ENCODE measurements around the gene GASK1A. TPM values are rescaled to one million over a fixed set of nuclear protein-coding genes. Genes with fewer than 3 reads are reported as not detected.
A peak's percentile ranks its signal among the peaks of the same experiment; 100 is the strongest.

The GASK1A gene
- total RNA-seq, 1 donor from 2014 or later = 1.1 TPM

- H3K36me3 ChIP-seq (ENCODE audit: control insufficient read depth, insufficient read depth, low read length) = no peaks in the 10 kb centered on the region
- no peak overlapping the region for H3K4me3 ChIP-seq (ENCODE audit: low read depth, low read length)
- peaks cover 15% of the 10 kb centered on the region for H3K27me3 ChIP-seq (ENCODE audit: control insufficient read depth, insufficient read depth, low read length)
- DNase-seq (ENCODE audit: low read depth) = no peak
- TF ChIP-seq, protein P1, sequence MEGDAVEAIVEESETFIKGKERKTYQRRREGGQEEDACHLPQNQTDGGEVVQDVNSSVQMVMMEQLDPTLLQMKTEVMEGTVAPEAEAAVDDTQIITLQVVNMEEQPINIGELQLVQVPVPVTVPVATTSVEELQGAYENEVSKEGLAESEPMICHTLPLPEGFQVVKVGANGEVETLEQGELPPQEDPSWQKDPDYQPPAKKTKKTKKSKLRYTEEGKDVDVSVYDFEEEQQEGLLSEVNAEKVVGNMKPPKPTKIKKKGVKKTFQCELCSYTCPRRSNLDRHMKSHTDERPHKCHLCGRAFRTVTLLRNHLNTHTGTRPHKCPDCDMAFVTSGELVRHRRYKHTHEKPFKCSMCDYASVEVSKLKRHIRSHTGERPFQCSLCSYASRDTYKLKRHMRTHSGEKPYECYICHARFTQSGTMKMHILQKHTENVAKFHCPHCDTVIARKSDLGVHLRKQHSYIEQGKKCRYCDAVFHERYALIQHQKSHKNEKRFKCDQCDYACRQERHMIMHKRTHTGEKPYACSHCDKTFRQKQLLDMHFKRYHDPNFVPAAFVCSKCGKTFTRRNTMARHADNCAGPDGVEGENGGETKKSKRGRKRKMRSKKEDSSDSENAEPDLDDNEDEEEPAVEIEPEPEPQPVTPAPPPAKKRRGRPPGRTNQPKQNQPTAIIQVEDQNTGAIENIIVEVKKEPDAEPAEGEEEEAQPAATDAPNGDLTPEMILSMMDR (IDR thresholded peaks at IDR 0.05; ENCODE audit: insufficient read depth, low read length, severe bottlenecking) = no peak
- no peak for FAIRE-seq
Measured at GRCh38 chr3:42975456-42975855, 3.7 kb upstream of the GASK1A start.

DNA sequence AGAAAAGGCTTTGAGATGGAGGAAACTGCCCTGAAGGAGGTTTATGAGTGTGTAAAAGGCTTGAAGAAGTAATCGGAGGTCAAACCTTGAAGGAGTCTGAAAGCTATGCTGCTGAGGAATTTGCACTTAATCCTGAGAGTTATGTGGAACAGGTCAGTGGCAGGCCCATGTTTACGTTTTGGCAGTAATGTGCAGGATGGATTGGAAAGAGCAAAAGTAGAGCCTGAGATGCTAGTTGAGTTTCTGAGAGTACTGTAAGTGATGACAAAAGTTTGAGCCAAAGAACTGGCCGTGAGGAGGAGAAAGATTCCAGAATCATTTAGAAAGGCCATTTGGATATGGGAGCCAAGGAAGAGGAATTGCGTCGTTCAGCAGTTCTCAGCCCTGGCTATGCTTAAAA, 3.2 kb upstream of the GASK1A start:
- H3K4me3 ChIP-seq (ENCODE audit: low read depth, low read length) = no peak overlapping the region
- TF ChIP-seq, protein P1 (IDR thresholded peaks at IDR 0.05; ENCODE audit: insufficient read depth, low read length, severe bottlenecking) = no peak
- no peaks in the 10 kb centered on the region for H3K36me3 ChIP-seq (ENCODE audit: control insufficient read depth, insufficient read depth, low read length)
- DNase-seq (ENCODE audit: low read depth) (no peak), FAIRE-seq (peak; percentile 82)
- peaks cover 20% of the 10 kb centered on the region for H3K27me3 ChIP-seq (ENCODE audit: control insufficient read depth, insufficient read depth, low read length)

- TF ChIP-seq, protein P1 (IDR thresholded peaks at IDR 0.05; ENCODE audit: insufficient read depth, low read length, severe bottlenecking) = no peak
- no peak for FAIRE-seq
- H3K36me3 ChIP-seq (ENCODE audit: control insufficient read depth, insufficient read depth, low read length) = no peaks in the 10 kb centered on the region
- DNase-seq (ENCODE audit: low read depth) = no peak
- H3K27me3 ChIP-seq (ENCODE audit: control insufficient read depth, insufficient read depth, low read length) = peaks cover 25% of the 10 kb centered on the region
- no peak overlapping the region for H3K4me3 ChIP-seq (ENCODE audit: low read depth, low read length)
Measured at GRCh38 chr3:42980209-42980608, 1.1 kb downstream of the GASK1A start.

DNA sequence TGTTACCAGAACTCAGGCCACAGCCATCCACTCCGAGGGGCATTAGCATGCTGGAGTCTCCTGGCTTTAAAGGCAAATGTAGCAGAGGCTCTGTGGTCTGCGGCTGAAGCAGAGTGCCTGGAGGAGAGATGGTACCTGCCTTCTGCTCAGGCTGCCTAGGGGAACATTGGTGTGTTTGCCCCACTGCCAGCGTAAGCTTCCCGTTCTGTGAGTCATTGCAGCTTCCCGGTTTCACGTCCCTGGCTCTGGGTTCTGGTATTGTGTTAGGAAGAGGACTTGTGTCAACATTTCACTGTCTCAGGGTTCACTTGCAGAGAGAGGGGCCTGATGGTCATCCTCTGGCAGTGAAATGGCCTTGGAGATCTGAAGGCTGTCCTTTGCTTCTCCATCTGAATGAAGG, 1.8 kb downstream of the GASK1A start:
- H3K4me3 ChIP-seq (ENCODE audit: low read depth, low read length) = no peak overlapping the region
- DNase-seq (ENCODE audit: low read depth) (peak; percentile 7), FAIRE-seq (no peak)
- TF ChIP-seq, protein P1 (IDR thresholded peaks at IDR 0.05; ENCODE audit: insufficient read depth, low read length, severe bottlenecking) = no peak
- H3K27me3 ChIP-seq (ENCODE audit: control insufficient read depth, insufficient read depth, low read length) = peaks cover 25% of the 10 kb centered on the region
- H3K36me3 ChIP-seq (ENCODE audit: control insufficient read depth, insufficient read depth, low read length) = no peaks in the 10 kb centered on the region

GRCh38 chr3:42982645-42983412, 3.7 kb downstream of the GASK1A start:
- Histone ChIP-seq H3K4me3 (ENCODE audit: low read depth, low read length) (no peak overlapping the region), H3K27me3 (ENCODE audit: control insufficient read depth, insufficient read depth, low read length) (peaks cover 25% of the 10 kb centered on the region), H3K36me3 (ENCODE audit: control insufficient read depth, insufficient read depth, low read length) (no peaks in the 10 kb centered on the region)
- FAIRE-seq = peak; percentile 60
- DNase-seq (ENCODE audit: low read depth) = no peak
- TF ChIP-seq, protein P1 (IDR thresholded peaks at IDR 0.05; ENCODE audit: insufficient read depth, low read length, severe bottlenecking) = no peak

- peaks cover 20% of the 10 kb centered on the region for H3K27me3 ChIP-seq (ENCODE audit: control insufficient read depth, insufficient read depth, low read length)
- H3K36me3 ChIP-seq (ENCODE audit: control insufficient read depth, insufficient read depth, low read length) = no peaks in the 10 kb centered on the region
- FAIRE-seq = peak; percentile 88
- no peak overlapping the region for H3K4me3 ChIP-seq (ENCODE audit: low read depth, low read length)
- TF ChIP-seq, protein P1 (IDR thresholded peaks at IDR 0.05; ENCODE audit: insufficient read depth, low read length, severe bottlenecking) = no peak
- peak; percentile 57 for DNase-seq (ENCODE audit: low read depth)
Measured at GRCh38 chr3:42983927-42984326, 4.8 kb downstream of the GASK1A start.
